PC-3 (cell line): Measurements from ENCODE around the gene CEP97. TPM values are rescaled to one million over a fixed set of nuclear protein-coding genes. Genes with fewer than 3 reads are reported as not detected.

Experiments
- ATAC-seq: fragments of 200-7000 bp; cut with Tn5 transposase; 2 replicates; pipeline ENCODE4 v1.9.1; 2020; ENCODE audit warnings: mild to moderate bottlenecking, moderate library complexity
- BruUV-seq: library from RNA; stranded (reverse); fragments of 400-500 nt; replicated peaks from 2 replicates; lab custom pipeline; 2021; lab: Mats Ljungman, UMichigan
- CTCF ChIA-PET: fragments of 300-600 bp; sonication (Branson Sonifier 250); formaldehyde crosslinking; loops from one replicate; lab custom pipeline; 2022; ENCODE audit warnings: antibody characterized with exemption; lab: Charles Lee
- POLR2A ChIA-PET: fragments of 300-600 bp; sonication (Branson Sonifier 250); formaldehyde crosslinking; loops from one replicate; lab custom pipeline; 2022; ENCODE audit warnings: antibody characterized with exemption; ENCODE audit not compliant: unreplicated experiment; lab: Charles Lee
- DNase-seq: peaks from one replicate; pipeline ENCODE4 v3.0.0-alpha.2; 2015
- H2AFZ ChIP-seq: fragments of 300-600 bp; sonication (generic); 2 replicates; pipeline ENCODE4 v1.6.0; 2016; ENCODE audit warnings: antibody characterized with exemption, low read length
- H3F3A ChIP-seq: fragments of 300-600 bp; sonication (generic); one replicate; pipeline ENCODE4 v1.6.0; 2017; ENCODE audit warnings: antibody characterized with exemption, low read length, control low read depth, mild to moderate bottlenecking; ENCODE audit not compliant: unreplicated experiment
- H3K27ac ChIP-seq: fragments of 300-600 bp; sonication (generic); 2 replicates; pipeline ENCODE4 v1.5.1; 2016; ENCODE audit warnings: mild to moderate bottlenecking, low read length
- H3K27me3 ChIP-seq: fragments of 300-600 bp; sonication (generic); 2 replicates; pipeline ENCODE4 v1.6.1; 2016; ENCODE audit warnings: low read length, mixed read lengths
- H3K36me3 ChIP-seq: fragments of 300-600 bp; sonication (generic); 2 replicates; pipeline ENCODE4 v1.6.1; 2016; ENCODE audit warnings: low read depth, mixed run types, low read length, mixed read lengths
- H3K4me1 ChIP-seq: fragments of 300-600 bp; sonication (generic); 2 replicates; pipeline ENCODE4 v1.5.1; 2016; ENCODE audit warnings: low read length; ENCODE audit not compliant: insufficient read depth
- H3K4me2 ChIP-seq: fragments of 300-600 bp; sonication (generic); 2 replicates; pipeline ENCODE4 v1.6.0; 2016; ENCODE audit warnings: low read length
- H3K4me3 ChIP-seq: fragments of 300-600 bp; sonication (generic); 2 replicates; pipeline ENCODE4 v1.5.1; 2016; ENCODE audit warnings: mild to moderate bottlenecking, low read length, mixed read lengths
- H3K79me2 ChIP-seq: fragments of 300-600 bp; sonication (generic); 2 replicates; pipeline ENCODE4 v1.6.1; 2017; ENCODE audit warnings: low read length, mixed read lengths
- H3K9ac ChIP-seq: fragments of 300-600 bp; sonication (generic); 2 replicates; pipeline ENCODE4 v1.6.0; 2016; ENCODE audit warnings: mild to moderate bottlenecking, low read length
- H3K9me2 ChIP-seq: fragments of 300-600 bp; sonication (generic); replicated peaks from 2 replicates; pipeline ENCODE4 v1.6.1; 2016; ENCODE audit warnings: mixed run types, low read length, mixed read lengths
- H3K9me3 ChIP-seq: fragments of 300-600 bp; sonication (generic); 2 replicates; pipeline ENCODE4 v1.6.1; 2016; ENCODE audit warnings: low read length, mixed read lengths
- H4K20me1 ChIP-seq: fragments of 300-600 bp; sonication (generic); 2 replicates; pipeline ENCODE4 v1.6.1; 2016; ENCODE audit warnings: low read length, mixed read lengths
- EZH2 ChIP-seq: fragments of 300-600 bp; sonication (generic); IDR thresholded peaks from one replicate; pipeline ENCODE4 v1.6.1; 2017; ENCODE audit warnings: antibody characterized with exemption, mild to moderate bottlenecking, low read length; ENCODE audit not compliant: unreplicated experiment
- EZH2phosphoT487 ChIP-seq: fragments of 300-600 bp; sonication (generic); IDR thresholded peaks from 2 replicates; pipeline ENCODE4 v1.6.1; 2018; ENCODE audit warnings: mild to moderate bottlenecking, antibody characterized with exemption, low read length, borderline replicate concordance
- intact Hi-C: fragments of 100-400 bp; cut with micrococcal nuclease; formaldehyde crosslinking; loops from 2 replicates; pipeline ENCODE4 v1.9.0; 2023
- total RNA-seq: library from RNA; depleted of rRNA; stranded (reverse); fragments of >200 nt; gene quantifications from 2 replicates; pipeline ENCODE4 v1.2.3, GENCODE V29; 2014
- TF ChIP-seq, protein P1 (sequence below): fragments of 300-600 bp; sonication (generic); conservative IDR thresholded peaks from 2 replicates; pipeline ENCODE4 v1.5.1; 2017; ENCODE audit warnings: antibody characterized with exemption, low read depth, mild to moderate bottlenecking, low read length

CEP97 gene
- total RNA-seq, 1 experiment from 2014 or later: 12.1 TPM

DNA sequence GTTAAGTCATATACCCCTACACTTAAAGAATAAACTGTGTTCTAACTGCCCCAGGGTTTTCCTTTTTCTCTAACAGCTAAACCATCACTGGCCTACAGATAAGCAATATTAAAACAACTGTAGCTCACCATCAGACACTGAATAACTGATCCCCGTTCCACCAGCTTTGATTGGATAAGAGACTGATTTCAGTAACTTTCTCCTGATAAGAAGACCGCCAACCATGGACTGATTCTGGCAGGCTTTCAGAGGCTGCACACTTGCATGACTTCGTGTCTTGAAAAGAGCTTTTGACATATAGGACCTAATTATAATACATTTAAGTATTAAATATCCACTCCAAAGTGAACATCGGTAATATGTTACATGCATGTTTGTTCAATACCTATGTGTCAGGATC is 15.3 kb upstream of the CEP97 start:
- Histone ChIP-seq H3K36me3 (no peaks in the 10 kb centered on the region), H3K27me3 (no peaks in the 10 kb centered on the region), H3K27ac (no peak overlapping the region), H3F3A (no peaks in the 10 kb centered on the region), H3K9me2 (no peaks in the 10 kb centered on the region), H2AFZ (no peak overlapping the region), H4K20me1 (no peaks in the 10 kb centered on the region), H3K4me2 (no peak overlapping the region), H3K9me3 (no peaks in the 10 kb centered on the region), H3K4me3 (no peak overlapping the region), H3K4me1 (no peaks in the 10 kb centered on the region), H3K79me2 (no peaks in the 10 kb centered on the region), H3K9ac (no peak overlapping the region)
- DNase-seq (no peak), ATAC-seq (no peak)
- BruUV-seq: no TSS peak
- no peak for TF ChIP-seq EZH2phosphoT487
- TF ChIP-seq, protein P1, sequence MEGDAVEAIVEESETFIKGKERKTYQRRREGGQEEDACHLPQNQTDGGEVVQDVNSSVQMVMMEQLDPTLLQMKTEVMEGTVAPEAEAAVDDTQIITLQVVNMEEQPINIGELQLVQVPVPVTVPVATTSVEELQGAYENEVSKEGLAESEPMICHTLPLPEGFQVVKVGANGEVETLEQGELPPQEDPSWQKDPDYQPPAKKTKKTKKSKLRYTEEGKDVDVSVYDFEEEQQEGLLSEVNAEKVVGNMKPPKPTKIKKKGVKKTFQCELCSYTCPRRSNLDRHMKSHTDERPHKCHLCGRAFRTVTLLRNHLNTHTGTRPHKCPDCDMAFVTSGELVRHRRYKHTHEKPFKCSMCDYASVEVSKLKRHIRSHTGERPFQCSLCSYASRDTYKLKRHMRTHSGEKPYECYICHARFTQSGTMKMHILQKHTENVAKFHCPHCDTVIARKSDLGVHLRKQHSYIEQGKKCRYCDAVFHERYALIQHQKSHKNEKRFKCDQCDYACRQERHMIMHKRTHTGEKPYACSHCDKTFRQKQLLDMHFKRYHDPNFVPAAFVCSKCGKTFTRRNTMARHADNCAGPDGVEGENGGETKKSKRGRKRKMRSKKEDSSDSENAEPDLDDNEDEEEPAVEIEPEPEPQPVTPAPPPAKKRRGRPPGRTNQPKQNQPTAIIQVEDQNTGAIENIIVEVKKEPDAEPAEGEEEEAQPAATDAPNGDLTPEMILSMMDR: no peak
- no peak for TF ChIP-seq EZH2
- ChIA-PET CTCF (no interaction called here), POLR2A (no interaction called here)
- intact Hi-C loops: no loop called here

DNA sequence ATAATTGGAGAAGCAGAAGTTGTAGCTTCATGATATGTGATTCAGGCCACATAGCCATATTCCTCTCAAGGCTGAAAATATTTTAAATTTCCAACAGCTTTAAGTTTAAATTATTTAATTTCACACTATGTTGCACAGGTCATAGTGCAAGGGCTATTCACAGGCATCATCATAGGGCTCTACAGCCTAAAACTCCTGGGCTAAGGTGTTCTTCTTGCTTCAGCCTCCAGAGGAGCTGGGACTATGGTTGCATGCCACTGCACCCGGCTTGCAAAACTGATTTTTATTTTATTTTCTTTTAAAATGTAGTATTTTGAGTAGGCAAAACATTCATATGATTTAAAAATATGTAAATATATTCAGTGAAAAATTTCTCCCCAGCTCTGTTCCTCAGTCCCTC is 6.0 kb upstream of the CEP97 start:
- CTCF ChIA-PET: no interaction called here
- Histone ChIP-seq H3K4me1 (no peaks in the 10 kb centered on the region), H3K79me2 (no peaks in the 10 kb centered on the region)

DNA sequence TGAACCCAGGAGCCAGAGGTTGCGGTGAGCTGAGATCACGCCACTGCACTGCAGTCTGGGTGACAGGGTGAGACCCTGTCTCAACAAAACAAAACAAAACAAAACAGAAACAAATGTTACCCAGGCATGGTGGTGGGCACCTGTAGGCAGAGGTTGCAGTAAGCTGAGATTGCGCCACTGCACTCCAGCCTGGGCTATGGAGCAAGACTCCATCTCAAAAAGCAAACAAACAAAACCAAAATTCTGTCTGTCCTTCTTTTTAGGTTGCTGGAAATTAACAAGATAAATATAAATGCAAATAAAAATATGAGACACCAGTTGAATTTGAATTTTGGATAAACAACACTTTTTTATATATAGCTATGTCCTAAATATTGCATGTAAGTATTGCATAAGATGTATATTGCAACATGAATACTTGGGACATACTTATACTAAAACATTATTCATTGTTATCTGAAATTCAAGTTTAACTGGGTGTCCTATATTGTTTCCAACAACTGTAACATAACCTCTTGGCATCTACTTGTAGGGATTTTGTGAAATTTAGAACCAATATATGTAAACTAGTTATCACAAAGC is 4.7 kb upstream of the CEP97 start:
- no peaks in the 10 kb centered on the region for H3K36me3 ChIP-seq
- peaks cover 5% of the 10 kb centered on the region; the same call in 1 of the 2 replicates for H3K4me1 ChIP-seq
- no peaks in the 10 kb centered on the region for H3K9me3 ChIP-seq
- H3K4me2 ChIP-seq: no peak overlapping the region
- CTCF ChIA-PET: no interaction called here
- H3K79me2 ChIP-seq: no peaks in the 10 kb centered on the region
- no peak overlapping the region for H3K9ac ChIP-seq
- H3K9me2 ChIP-seq: no peaks in the 10 kb centered on the region
- H3K27ac ChIP-seq: no peak overlapping the region
- no peaks in the 10 kb centered on the region for H4K20me1 ChIP-seq
- POLR2A ChIA-PET: no interaction called here
- BruUV-seq: no TSS peak
- no peak for TF ChIP-seq EZH2phosphoT487
- no peaks in the 10 kb centered on the region for H3F3A ChIP-seq
- ATAC-seq (no peak), DNase-seq (no peak)
- H3K4me3 ChIP-seq: no peak overlapping the region
- no peaks in the 10 kb centered on the region for H3K27me3 ChIP-seq
- no peak overlapping the region for H2AFZ ChIP-seq
- intact Hi-C loops: loop anchor here (5.0 kb wide), 1 partner anchor 32 kb away; the partner anchor contains the start of gene RPL24

More for the DNA sequence above, 6.0 kb upstream of the CEP97 start:
- Histone ChIP-seq H3K36me3 (no peaks in the 10 kb centered on the region), H3K9me3 (no peaks in the 10 kb centered on the region), H2AFZ (no peak overlapping the region), H3K4me3 (no peak overlapping the region), H3K9me2 (no peaks in the 10 kb centered on the region), H3K9ac (no peak overlapping the region), H4K20me1 (no peaks in the 10 kb centered on the region), H3K27ac (no peak overlapping the region), H3K27me3 (no peaks in the 10 kb centered on the region), H3F3A (no peaks in the 10 kb centered on the region), H3K4me2 (no peak overlapping the region)
- intact Hi-C loops: no loop called here
- POLR2A ChIA-PET: no interaction called here
- no peak for DNase-seq
- TF ChIP-seq EZH2 (no peak), EZH2phosphoT487 (no peak)
- TF ChIP-seq, protein P1: no peak
- BruUV-seq: no TSS peak
- ATAC-seq: no peak
